Left hindlimb (tissue), 1 donor: ENCODE measurements around the gene OR2T6.
"Not testable (repeated sequence)": the region's sequence is repeated elsewhere in the genome, so short reads cannot be mapped to it uniquely, and the experiment has no call there.

ENCODE experiments used
- DNase-seq: peaks from one replicate; pipeline ENCODE4 v3.0.0-alpha.2; 2018

OR2T6 gene, protein sequence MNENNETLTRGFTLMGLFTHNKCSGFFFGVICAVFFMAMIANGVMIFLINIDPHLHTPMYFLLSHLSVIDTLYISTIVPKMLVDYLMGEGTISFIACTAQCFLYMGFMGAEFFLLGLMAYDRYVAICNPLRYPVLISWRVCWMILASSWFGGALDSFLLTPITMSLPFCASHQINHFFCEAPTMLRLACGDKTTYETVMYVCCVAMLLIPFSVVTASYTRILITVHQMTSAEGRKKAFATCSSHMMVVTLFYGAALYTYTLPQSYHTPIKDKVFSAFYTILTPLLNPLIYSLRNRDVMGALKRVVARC

DNA sequence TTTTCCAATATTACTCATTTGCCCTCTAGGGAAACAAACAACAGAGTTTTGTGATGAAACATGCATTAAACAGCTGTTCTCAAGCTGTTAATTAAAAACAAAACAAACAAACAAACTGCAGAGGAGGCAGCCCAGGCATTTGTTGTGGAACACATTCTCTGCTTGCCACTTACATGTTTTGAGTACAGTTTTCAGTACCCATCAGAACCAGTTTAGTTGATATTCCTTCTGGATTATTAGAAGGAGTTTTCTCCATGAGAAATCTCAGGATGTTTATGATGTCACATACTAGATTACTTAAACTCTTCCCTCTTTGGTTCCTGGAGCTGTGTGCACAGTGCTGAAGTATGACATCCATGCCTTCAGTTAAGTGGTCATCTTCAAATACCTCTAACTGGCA lies at the start of gene OR2T6:
Gene OR2T6 (plus strand): TSS at position 301 of the 400 bp plus-strand sequence. CDS start 11,863 bp downstream, outside the sequence.
- no peak for DNase-seq

DNA sequence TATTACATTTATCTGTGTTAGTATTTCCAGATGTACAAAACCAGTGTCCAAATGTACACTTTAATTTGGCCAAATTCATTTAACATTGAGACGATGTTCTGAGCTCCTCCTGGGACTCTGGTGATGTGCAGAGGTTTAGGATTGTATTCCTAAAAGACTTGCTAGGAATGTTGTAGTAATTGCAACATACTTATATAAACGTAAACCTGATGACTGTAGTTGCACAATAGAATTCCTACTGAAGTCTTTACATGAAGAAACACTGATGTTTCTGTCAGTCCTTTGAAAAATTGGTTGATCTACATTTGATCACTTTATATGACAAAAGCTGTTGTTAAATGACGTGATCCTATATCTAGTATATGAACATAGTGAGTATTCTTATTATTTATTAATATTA lies 32.1 kb upstream of the OR2T6 start:
- no peak for DNase-seq

DNA sequence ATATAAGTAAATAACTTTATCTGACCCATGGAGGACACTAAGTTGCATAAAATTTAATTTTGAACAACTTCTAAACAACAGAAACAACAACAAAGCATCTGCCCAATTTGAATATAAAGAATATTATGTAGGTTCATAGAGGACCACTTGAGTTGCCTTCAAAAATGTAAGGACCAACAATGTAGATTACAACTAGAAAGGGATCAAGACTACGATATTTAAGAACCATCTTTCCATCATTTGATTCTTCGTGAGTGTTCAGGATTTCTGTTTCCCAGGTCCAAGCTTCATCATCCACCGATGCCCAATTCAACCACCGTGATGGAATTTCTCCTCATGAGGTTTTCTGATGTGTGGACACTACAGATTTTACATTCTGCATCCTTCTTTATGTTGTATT lies 27.1 kb upstream of the OR2T6 start, which contains the start of gene OR14C36:
Gene OR14C36 (plus strand): TSS at position 301 of the 400 bp plus-strand sequence. CDS start 0 bp downstream, at position 301.
- no peak for DNase-seq

DNA sequence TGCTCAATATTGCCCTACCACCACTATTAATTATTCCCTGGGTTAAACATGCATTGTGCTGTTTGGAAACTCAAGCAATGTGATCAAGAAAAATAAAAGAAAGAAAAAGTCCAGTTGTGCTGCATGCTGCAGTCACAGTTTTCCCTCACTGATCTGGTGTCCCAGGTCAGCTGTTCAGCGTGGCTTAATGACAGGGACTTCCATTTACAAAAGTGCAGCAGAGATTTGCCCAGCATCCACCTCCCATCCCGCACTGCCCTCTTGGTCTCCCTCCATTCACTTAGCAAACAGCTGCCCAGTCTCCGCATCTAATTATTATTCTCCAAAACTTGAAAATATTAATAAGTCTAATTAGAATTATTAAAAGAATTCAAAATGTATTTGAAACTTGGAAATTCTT lies 16.1 kb upstream of the OR2T6 start:
- no peak for DNase-seq

DNA sequence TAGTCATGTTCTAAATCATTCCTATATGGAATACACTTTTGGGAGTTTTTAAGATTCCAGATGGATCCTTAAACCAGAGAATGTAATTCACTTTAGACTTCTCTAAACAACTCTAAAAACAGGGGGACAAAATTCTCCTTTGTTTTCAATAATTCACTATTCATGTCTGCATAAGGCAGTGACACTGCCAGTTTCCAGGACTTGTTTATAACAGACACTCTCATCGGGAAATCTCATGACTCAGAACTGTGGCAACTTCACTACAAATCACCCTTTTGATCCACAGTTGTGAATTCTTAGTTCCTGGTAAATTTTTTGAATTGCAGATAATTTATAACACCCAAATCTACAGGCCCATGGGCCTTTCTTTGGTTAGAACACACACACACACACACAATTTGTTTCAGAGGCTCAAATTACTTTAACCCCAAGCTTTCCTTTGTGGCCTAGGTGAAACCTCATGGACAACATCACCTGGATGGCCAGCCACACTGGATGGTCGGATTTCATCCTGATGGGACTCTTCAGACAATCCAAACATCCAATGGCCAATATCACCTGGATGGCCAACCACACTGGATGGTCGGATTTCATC lies 14.3 kb upstream of the OR2T6 start, which contains the start of gene OR2T4:
Gene OR2T4 (plus strand): TSS at position 545 of the 595 bp plus-strand sequence. CDS start 0 bp downstream, at position 545.
- no peak for DNase-seq

DNA sequence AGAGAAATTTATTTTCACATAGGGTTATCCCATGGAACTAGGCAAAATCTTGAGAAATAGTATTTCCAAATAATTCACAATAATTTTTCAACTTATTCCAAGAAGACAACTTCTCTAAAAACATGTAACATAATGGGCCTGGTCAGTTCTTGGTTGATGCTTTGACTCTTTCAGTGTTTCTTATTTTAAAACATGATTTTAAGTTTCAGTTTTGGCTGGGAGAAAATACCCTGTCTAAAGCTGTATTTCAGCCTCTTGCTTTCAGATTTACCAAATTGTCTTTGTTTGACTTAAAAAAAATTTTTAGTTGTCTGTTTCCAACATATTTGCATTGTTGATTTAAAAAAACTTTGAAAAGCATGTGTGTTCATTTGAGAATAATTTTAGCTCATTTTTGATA lies 8.9 kb upstream of the OR2T6 start:
- no peak for DNase-seq

DNA sequence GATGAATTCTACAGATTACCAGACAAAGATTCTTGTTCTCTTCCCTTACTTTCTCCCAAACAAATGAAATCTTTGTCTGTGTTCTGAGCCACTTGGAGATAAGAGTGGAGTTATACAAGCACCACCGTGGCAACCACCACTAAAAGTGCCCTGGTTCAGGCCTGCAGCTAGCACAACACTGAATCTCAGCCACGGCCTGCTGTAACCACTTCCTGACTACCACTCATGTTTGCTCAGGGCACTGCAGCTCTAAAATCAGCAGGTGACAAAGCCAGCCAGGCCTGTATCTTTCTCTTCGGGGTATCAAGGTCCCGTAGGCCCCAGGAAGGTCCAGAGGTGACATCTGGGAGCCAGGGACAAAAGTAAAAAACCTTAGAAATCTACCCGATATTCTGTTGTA lies 3.2 kb upstream of the OR2T6 start:
- no peak for DNase-seq

DNA sequence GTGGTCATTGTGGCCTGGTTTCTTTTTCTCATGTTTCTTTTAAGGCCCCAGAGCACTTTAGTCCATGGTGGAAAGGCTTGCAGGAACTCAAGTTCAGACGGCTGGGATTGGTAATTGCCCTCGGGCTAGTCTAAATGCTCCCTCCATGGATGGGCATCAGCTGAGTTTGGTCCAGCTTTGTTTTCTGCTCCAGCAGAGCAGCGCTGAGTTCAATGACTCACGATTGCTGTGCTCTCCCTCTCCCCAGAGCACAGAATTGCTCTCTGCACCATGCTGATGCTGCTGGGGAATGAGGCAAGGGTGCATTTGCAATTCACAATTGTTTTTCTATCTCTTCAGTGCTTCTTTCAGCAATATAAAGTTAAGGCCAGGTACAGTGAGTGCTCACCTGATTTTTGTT lies 1.8 kb upstream of the OR2T6 start:
- DNase-seq, result no peak

DNA sequence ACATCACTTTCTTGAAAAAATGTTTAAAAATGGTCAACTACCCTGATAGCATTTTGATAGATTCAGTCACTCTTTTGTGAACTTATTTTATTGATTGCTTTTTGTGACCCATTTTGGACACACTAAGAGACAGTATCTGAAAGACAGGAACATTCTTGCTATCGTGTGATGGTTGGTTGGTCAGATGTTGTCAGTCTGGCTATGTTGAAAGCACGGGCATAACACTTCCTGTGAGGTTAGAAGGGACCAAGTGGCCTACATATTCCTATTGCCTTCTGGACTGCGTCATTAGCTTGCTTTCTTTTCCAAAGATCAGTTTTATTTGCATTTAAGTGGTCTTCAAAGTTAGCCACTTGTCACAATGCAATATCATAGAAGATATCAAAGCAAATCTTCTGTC lies 1.4 kb downstream of the OR2T6 start:
- DNase-seq, result no peak

DNA sequence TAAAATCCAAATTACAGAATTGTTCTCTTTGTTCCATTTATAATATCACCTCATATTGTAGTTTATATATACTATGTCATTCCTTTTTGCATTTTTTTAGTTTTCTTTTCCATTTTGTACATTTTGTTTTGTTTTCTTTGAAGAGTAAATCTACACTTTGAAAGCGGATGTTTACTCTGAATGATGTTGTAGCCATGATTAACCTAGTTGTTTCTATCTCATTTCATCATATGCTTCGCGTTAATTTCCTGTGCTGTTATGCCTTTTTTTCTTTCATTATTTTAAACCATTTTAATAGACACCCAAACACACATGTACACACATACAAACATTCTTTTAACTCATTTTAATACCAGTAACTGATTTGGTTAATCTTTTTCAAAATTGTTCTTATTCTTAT lies 5.3 kb downstream of the OR2T6 start:
- DNase-seq, result no peak

DNA sequence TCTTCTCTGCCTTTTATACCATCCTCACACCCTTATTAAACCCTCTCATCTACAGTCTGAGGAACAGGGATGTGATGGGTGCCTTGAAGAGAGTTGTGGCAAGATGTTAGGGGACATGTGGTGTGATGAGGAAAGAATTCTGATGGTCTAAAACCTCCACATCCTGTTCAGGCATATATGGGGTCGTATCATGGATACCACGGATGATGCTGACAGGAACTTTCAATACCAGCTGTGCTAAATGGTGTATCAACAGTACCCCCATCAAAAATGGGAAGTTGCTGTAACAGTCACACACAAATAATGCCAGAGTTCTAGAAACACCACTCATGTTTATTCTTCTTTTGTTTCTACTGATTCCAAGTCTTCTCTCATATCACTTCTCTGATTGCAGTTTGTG lies 12.9 kb downstream of the OR2T6 start:
- DNase-seq, result no peak

DNA sequence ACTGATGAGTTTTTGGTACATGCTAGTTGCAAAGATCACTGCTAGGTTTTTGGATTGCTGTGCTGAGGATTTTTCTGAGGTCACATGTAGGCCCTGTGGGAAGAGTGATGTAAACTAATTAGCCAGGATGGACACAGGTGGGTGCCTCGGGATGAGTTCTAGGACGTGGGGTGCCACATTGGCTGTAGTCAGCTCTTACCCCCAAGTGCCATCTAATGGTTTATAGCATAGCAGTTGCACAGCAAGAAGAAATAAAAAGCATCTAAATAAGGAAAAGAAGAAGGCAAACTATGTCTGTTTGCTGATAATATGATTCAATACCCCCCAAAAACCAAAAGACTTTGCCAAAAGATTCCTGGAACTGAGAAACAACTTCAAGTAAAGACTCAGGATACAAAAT lies 17.5 kb downstream of the OR2T6 start:
- DNase-seq, result no peak

DNA sequence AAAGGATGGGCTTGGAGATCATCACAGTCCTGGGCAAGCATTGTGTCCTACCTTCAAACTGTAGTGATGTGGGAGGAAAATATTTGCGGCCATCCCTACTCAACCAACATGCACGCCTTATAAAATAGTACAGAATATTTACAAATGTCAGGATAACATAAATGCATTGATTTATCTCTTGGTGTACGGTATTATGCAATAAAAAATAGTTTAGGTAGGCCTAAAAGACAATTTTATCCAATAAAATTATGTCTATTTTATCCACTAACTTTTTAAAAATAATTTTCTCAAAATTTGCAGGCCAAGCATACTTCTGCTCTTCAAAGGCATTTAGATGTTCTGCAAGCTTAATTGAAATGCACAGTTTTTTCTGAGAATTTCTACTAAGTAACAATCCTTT lies 27.2 kb downstream of the OR2T6 start, which contains the start of gene OR2T1:
Gene OR2T1 (plus strand): TSS at position 301 of the 400 bp plus-strand sequence. CDS start 3,100 bp downstream, outside the sequence.
- no peak for DNase-seq

DNA sequence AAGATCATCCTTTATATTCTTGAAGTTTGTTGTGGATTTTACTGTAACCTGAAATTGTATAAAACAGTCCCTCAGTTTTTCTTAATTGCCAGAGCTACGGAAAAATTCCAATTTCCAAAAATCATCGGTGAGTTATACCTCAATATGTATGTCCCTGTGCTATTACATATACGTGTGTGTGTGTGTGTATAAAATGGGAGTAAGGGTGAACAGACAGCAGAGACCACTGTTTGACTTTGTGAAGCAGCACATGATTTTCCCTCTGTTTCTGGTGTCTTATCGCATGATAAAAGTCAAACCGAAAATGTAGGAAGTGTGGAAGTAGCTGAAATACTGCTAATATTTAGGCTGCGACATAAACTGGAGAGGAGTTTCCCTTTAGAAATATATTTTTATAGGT lies 28.5 kb downstream of the OR2T6 start:
- DNase-seq, result no peak

DNA sequence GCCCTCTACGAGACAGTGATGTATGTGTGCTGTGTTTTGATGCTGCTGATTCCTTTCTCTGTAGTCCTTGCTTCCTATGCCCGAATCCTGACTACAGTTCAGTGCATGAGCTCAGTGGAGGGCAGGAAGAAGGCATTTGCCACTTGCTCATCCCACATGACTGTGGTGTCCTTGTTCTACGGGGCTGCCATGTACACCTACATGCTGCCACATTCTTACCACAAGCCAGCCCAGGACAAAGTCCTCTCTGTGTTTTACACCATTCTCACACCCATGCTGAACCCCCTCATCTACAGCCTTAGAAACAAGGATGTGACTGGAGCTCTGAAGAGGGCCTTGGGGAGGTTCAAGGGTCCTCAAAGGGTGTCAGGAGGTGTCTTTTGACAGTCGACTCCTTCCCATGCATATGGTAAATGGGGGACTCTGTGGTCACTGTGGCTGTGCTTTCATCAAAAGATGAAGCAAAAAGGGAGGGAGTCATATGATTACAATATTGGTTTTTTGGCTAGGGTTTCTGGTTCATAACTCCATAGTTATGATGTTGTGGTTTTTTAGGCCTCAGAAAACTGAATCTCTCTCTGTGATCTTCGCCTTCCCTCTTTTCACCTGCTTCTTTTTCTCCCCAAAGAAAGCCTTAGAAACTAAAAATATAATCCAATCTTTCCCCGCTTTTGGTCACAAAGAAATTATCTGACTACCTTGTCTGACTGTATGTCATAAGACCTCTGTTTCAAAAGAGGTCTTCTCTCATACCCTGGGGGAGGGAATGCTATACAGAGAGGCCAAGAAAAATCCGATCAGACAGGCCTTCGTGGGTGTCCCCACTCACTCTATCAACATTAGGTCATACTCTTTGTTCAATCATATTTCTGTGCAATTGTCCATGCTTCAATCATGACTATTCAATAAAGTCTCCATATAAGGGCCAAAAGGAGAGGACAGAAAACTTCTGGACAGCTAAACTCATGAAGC lies 31.5 kb downstream of the OR2T6 start:
- DNase-seq, result no peak

DNA sequence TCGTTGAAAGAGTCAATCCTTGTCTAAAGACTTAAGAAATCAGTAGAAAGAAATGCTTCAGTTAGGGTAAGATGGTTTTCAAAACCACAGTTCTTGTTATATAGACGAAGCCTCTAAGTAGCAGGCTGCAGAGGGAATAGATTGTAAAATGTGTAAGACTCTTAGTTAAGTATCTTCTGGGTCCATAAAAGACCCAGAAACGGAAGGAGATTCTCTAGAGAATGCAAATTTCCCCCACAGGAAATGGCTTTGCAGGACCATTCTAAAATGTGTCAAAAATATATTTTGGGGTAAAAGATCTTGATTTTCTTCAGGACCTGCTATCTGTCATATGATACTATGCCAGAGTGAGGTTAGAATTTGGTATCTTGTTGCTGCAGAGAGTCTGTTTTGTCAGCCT lies 40.7 kb downstream of the OR2T6 start:
- DNase-seq, result no peak

DNA sequence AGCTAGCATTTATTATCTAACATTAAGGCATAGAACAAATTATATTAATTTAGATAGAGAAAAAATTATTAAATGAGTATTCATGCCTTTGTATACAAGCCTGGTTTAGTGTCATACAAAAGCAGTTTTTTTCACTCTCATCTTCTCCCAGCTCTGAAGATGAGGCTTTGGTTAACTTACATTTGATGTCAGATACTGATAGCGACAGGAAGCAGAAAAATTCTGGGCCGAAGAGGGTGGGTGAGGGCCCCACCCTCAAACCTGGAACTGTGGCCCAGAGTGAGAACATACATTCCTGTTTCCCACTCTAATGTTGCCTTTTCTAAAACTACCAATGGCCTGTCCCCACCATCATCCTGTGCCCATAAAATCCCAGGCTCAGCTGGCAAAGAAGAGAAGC lies 42.3 kb downstream of the OR2T6 start:
- DNase-seq, result no peak

DNA sequence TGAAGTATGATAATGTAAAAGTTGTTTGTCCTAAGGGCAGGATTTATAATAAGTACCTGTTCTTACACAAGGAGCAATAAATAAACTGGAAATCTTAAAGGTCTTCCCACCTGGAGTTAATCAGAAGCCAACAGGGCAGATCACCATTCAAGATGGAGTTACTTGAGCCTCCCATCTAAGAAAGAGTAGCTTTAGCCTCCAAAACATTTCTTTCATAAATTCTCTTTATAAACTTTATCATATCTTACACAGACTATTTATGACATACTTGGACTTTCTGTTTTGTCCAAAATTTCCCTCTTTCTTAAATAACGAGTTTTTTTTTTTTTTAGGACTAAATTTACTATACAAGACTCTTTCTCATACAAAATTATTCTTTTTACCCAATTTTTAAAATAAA lies 45.8 kb downstream of the OR2T6 start:
- no peak for DNase-seq

DNA sequence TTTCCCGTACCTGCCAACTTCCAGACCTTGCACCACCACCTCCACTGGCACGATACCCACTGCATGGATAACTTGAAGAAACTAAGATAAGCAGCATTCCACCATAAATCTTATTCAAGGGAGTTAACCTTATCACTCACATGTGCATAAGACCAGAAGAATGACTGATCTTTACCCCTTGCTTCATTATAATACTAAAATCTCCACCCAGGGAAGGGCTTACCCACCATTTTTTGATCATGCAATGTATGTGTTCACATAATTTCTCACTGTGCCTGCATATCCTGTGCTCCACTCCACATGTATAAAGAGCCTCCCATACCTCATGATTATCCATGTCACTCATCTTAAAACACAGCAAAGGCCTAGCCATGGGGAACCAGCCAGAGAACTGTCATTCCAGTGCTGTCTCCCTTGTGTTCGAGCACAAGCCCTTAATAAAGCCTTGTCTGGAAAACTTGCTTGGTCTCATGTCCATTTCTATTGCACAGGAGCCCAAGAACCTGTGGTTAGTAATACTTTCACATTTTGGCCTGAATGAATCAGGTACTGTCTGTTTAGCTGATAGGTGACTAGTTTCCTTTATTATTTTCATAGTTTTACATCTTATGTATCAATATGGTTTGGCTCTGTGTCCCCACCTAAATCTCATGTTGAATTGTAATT lies 52.1 kb downstream of the OR2T6 start:
- not testable (repeated sequence) for DNase-seq

DNA sequence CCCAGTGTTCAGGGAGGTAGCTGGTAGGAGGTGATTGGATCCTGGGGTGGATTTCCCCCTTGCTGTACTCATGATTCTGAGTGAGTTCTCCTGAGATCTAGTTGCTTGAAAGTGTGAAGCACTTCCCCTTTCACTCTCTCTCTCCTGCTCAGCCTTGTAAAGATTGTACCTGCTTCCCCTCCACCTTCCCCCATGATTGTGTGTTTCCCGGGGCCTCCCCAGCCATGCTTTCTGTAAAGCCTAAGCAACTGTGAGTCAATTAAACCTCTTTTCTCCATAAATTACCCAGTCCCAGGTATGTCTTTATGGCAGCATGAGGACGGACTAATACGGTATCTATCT lies 52.6 kb downstream of the OR2T6 start:
- not testable (repeated sequence) for DNase-seq

DNA sequence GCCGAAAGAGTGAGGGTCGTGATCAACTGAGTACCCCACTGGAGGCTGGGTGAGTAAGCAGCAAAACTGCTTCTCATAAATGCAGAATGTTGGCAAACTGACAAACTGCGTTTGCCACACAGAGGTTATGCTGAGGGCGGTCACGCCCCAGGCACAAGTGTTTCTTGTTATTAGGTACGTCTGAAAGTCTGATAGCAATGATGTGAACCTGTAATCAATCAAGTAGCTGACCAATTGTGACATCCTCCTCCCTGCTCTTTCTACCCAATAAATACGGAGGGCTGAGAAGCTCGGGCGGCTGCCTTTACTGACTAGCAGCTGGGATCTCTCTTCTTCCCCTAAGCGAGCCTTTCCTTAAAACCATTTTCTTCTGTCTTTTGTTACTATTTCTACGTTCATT lies 56.1 kb downstream of the OR2T6 start:
- not testable (repeated sequence) for DNase-seq

DNA sequence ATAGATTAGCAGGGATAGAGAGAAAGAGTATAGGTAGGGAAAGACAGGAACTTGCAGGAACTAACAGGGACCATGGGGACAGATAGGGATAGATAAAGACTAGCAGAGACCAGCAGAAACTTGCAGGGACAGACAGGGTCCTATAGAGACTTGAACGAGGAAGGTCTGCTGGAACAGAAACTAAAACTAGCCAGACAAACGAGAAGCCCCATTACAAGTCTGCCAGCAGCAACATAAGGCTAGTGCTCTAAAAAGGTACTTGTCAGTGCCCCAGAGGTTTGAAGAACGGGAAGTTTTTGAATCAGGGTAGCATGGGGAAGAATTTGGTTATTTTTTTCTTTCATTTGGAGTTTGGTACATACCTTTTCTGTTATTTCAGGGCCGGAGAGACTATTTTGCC lies 56.7 kb downstream of the OR2T6 start:
- DNase-seq, result not testable (repeated sequence)
